Forelimb muscle (tissue), 1 donor: Measurements from ENCODE around the gene PPL. TPM values are rescaled to one million over a fixed set of nuclear protein-coding genes. Genes with fewer than 3 reads are reported as not detected.

Experiments
- polyA plus RNA-seq: library from polyadenylated mRNA; unstranded; fragments of 120-200 nt; gene quantifications from one replicate; pipeline ENCODE4 v1.2.1, GENCODE V29; 2013; ENCODE audit not compliant: insufficient read length

The PPL gene
- polyA plus RNA-seq, 1 donor, result 1.1 TPM

Other genes starting within 250 kb of the PPL start
- gene NUDT16L1, start 243.6 kb downstream of the PPL start, polyA plus RNA-seq, result 23.3 TPM
- 16.0 TPM for gene ANKS3, start 202.9 kb downstream of the PPL start, polyA plus RNA-seq
- 0.63 TPM for gene DNAAF8, start 202.6 kb downstream of the PPL start, polyA plus RNA-seq
- 8.7 TPM for gene ZNF500, start 170.0 kb downstream of the PPL start, polyA plus RNA-seq
- gene SEPTIN12, start 148.8 kb downstream of the PPL start, polyA plus RNA-seq, result not detected
- gene SMIM22, start 141.8 kb downstream of the PPL start, polyA plus RNA-seq, result not detected
- 13.5 TPM for gene ROGDI, start 134.5 kb downstream of the PPL start, polyA plus RNA-seq
- 46.8 TPM for gene GLYR1, start 89.9 kb downstream of the PPL start, polyA plus RNA-seq
- 17.9 TPM for gene UBN1, start 89.7 kb downstream of the PPL start, polyA plus RNA-seq
- 0.75 TPM for gene SEC14L5, start 21.2 kb upstream of the PPL start, polyA plus RNA-seq
- 5.2 TPM for gene NAGPA, start 96.8 kb upstream of the PPL start, polyA plus RNA-seq
- gene C16orf89, start 128.8 kb upstream of the PPL start, polyA plus RNA-seq, result 0.39 TPM
- gene ALG1, start 134.7 kb upstream of the PPL start, polyA plus RNA-seq, result 10.2 TPM
- 9.6 TPM for gene EEF2KMT, start 160.6 kb upstream of the PPL start, polyA plus RNA-seq